HCT116 (cell line): ENCODE data around the gene ACOT9. TPM values are rescaled to one million over a fixed set of nuclear protein-coding genes. Genes with fewer than 3 reads are reported as not detected.
"Not testable (repeated sequence)": the region's sequence is repeated elsewhere in the genome, so short reads cannot be mapped to it uniquely, and the experiment has no call there.

Source experiments
- ATAC-seq: fragments of 200-7000 bp; cut with Tn5 transposase; 2 replicates; pipeline ENCODE4 v1.9.1; 2020; ENCODE audit warnings: mild to moderate bottlenecking, moderate library complexity
- BruUV-seq: library from RNA; stranded (reverse); fragments of 400-500 nt; replicated peaks from 2 replicates; lab custom pipeline; 2021; lab: Mats Ljungman, UMichigan
- CTCF ChIA-PET: fragments of 300-600 bp; sonication (Branson Sonifier 250); formaldehyde crosslinking; loops from one replicate; lab custom pipeline; 2021; ENCODE audit warnings: antibody characterized with exemption; lab: Charles Lee
- POLR2A ChIA-PET: fragments of 300-600, 350-600 bp; sonication (Branson Sonifier 250); formaldehyde crosslinking; loops from one replicate; lab custom pipeline; 2021; ENCODE audit warnings: antibody characterized with exemption; lab: Charles Lee
- RAD21 ChIA-PET, 2 experiments: fragments of 300-600 bp; sonication (Branson Sonifier 250); formaldehyde crosslinking; loops; one replicate each; lab custom pipeline; 2023; ENCODE audit warnings: low total read pairs in 2 of 2; ENCODE audit not compliant: uncharacterized antibody in 2 of 2, unreplicated experiment in 2 of 2, low non-redundant PET in 1 of 2; lab: Charles Lee
- DNase-seq: peaks from one replicate; pipeline ENCODE4 v3.0.0-alpha.2; 2010; ENCODE audit warnings: low read depth, low spot score
- H2AFZ ChIP-seq: fragments of 200-600 bp; shearing (Covaris generic), sonication (generic); 2 replicates; pipeline ENCODE4 v1.6.1; 2017; ENCODE audit warnings: low read depth, mixed run types, mixed read lengths, antibody characterized with exemption, low read length; ENCODE audit not compliant: poor library complexity, severe bottlenecking
- H3K27ac ChIP-seq: 2 replicates; pipeline ENCODE4 v1.5.1; 2012; ENCODE audit warnings: low read depth, low read length
- H3K27me3 ChIP-seq: fragments of 200-600 bp; sonication (generic); 2 replicates; pipeline ENCODE4 v1.6.1; 2016; ENCODE audit warnings: mixed run types, low read length, mixed read lengths; ENCODE audit not compliant: insufficient read depth
- H3K36me3 ChIP-seq, 2 experiments: fragments of 200-500 bp in 1 of 2; fragments of 200-600 bp in 1 of 2; sonication (Bioruptor generic) in 1 of 2; sonication (generic) in 1 of 2; 2 replicates each; pipeline versions ENCODE4 v1.5.1 to v1.6.1; 2014 to 2016; ENCODE audit warnings: low read length in 2 of 2, inconsistent platforms in 1 of 2, mixed read lengths in 1 of 2, mixed run types in 1 of 2; ENCODE audit not compliant: insufficient read depth in 2 of 2, control insufficient read depth in 1 of 2
- H3K4me1 ChIP-seq, 2 experiments: fragments of 200-600 bp in 1 of 2; sonication (generic) in 1 of 2; 2 replicates each; pipeline versions ENCODE4 v1.5.1 to v1.6.1; 2012 to 2017; ENCODE audit warnings: low read length in 2 of 2, inconsistent platforms in 1 of 2, mild to moderate bottlenecking in 1 of 2, mixed read lengths in 1 of 2, mixed run types in 1 of 2, moderate library complexity in 1 of 2; ENCODE audit not compliant: insufficient read depth in 2 of 2, control insufficient read depth in 1 of 2
- H3K4me2 ChIP-seq: fragments of 200-600 bp; sonication (generic); 2 replicates; pipeline ENCODE4 v1.6.1; 2017; ENCODE audit warnings: mixed run types, low read length, mixed read lengths
- H3K4me3 ChIP-seq, 2 experiments: fragments of 200-600 bp in 1 of 2; sonication (generic) in 1 of 2; replicated peaks in 1 of 2; 2 replicates each; pipeline ENCODE4 v1.5.1; 2011 to 2016; ENCODE audit warnings: low read length in 2 of 2, control low read depth in 1 of 2, low read depth in 1 of 2, mild to moderate bottlenecking in 1 of 2, mixed read lengths in 1 of 2, mixed run types in 1 of 2
- H3K79me2 ChIP-seq: fragments of 200-600 bp; sonication (generic); 2 replicates; pipeline ENCODE4 v1.6.1; 2017; ENCODE audit warnings: mild to moderate bottlenecking, mixed run types, low read length, moderate library complexity, mixed read lengths; ENCODE audit not compliant: insufficient read depth
- H3K9ac ChIP-seq: fragments of 200-600 bp; sonication (generic); 2 replicates; pipeline ENCODE4 v1.6.1; 2016; ENCODE audit warnings: low read length, mixed read lengths
- H3K9me2 ChIP-seq: fragments of 200-600 bp; sonication (generic), shearing (Covaris generic); 2 replicates; pipeline ENCODE4 v1.6.1; 2017; ENCODE audit warnings: mixed run types, mild to moderate bottlenecking, moderate library complexity; ENCODE audit not compliant: insufficient read depth
- H3K9me3 ChIP-seq, 2 experiments: fragments of 200-500 bp in 1 of 2; fragments of 200-600 bp in 1 of 2; sonication (Bioruptor generic) in 1 of 2; sonication (generic) in 1 of 2; 2 replicates each; pipeline ENCODE4 v1.6.1; 2014 to 2017; ENCODE audit warnings: low read length in 2 of 2, mixed read lengths in 2 of 2, inconsistent platforms in 1 of 2, low read depth in 1 of 2, mild to moderate bottlenecking in 1 of 2, mixed run types in 1 of 2, moderate library complexity in 1 of 2; ENCODE audit not compliant: control insufficient read depth in 1 of 2, insufficient read depth in 1 of 2
- H4K20me1 ChIP-seq: fragments of 200-600 bp; sonication (generic), shearing (Covaris generic); 2 replicates; pipeline ENCODE4 v1.6.1; 2017; ENCODE audit warnings: mixed run types, mild to moderate bottlenecking, moderate library complexity; ENCODE audit not compliant: insufficient read depth
- CEBPB ChIP-seq: IDR thresholded peaks from 2 replicates; pipeline ENCODE4 v1.6.1; 2012; ENCODE audit warnings: low read depth
- JUND ChIP-seq: IDR thresholded peaks from 2 replicates; pipeline ENCODE4 v1.6.1; 2012
- intact Hi-C: fragments of 100-400 bp; cut with micrococcal nuclease; formaldehyde crosslinking; loops from 2 replicates; pipeline ENCODE4 v1.10.0; 2022
- total RNA-seq: library from RNA; stranded (reverse); gene quantifications from one replicate; pipeline ENCODE4 v1.2.1, GENCODE V29; 2021; ENCODE audit not compliant: unreplicated experiment

The ACOT9 gene
- total RNA-seq, 1 experiment from 2014 or later, result 59.7 TPM

DNA sequence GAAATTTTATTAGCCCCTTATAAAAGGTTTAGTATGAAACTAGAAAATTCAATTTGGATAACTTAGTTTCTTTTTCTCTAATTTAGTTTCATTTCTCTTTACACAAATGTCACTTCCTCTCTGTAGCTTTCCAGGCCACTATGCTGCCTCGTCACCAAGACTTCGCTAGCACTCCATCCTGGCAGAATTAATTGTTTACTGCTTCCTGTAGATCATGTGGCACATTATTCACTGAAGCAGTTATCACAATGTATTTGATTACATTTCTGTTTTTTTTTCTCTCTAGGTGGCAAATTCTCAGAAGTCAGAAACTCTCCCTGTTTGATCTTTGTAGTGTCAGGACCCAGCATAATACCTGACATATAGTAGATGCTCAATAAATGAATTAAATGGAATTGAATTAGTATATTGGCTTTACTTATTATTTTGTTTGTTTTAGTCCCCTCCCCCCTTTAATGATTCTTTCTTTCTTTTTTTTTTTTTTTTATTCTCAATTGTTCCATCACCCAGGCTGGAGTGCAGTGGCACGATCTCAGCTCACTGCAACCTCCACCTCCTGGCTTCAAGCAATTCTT is 30.6 kb upstream of the ACOT9 start (continued):
- TF ChIP-seq CEBPB, result no peak

- intact Hi-C loops, CTCF ChIA-PET, H3K79me2 ChIP-seq, H2AFZ ChIP-seq, BruUV-seq, H3K36me3 ChIP-seq, H3K9ac ChIP-seq, H3K4me3 ChIP-seq, H3K9me2 ChIP-seq, RAD21 ChIA-PET, H3K27me3 ChIP-seq, H3K4me2 ChIP-seq, H3K9me3 ChIP-seq, POLR2A ChIA-PET, H3K27ac ChIP-seq, H3K4me1 ChIP-seq, ATAC-seq, DNase-seq, H4K20me1 ChIP-seq: not testable (repeated sequence)
Observed at GRCh38 chrX:23771086-23771485, 28.0 kb upstream of the ACOT9 start.

DNA sequence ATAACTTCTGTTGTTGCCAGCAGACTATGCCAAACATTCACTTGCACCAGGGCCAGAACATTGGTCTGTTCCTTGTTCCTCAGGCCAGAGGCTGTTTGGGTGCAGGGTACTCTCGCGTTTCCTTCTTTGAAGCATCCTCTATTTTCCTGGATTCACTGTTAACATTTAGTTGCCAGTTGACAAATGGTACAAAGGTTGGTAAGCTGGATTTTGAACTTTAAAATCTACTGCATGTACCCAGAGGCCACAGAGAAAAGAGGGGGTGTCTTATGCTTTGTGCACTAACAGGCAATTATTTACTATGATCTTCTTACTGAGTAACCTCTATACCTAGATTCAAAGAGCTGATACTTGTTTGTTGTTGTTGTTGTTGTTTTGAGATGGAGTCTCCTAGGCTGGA is 27.1 kb upstream of the ACOT9 start:
- Histone ChIP-seq H3K9me3 (no peaks in the 10 kb centered on the region), H3K36me3 (no peaks in the 10 kb centered on the region), H3K4me1 (peaks cover 0 to 6% of the 10 kb centered on the region in 2 experiments; a peak in 2 of 4 replicates), H4K20me1 (no peaks in the 10 kb centered on the region), H3K27me3 (no peaks in the 10 kb centered on the region), H3K79me2 (no peaks in the 10 kb centered on the region), H3K9ac (no peak overlapping the region), H2AFZ (no peak overlapping the region), H3K9me2 (no peaks in the 10 kb centered on the region), H3K4me3 (no peak overlapping the region), H3K4me2 (no peak overlapping the region), H3K27ac (no peak overlapping the region)
- ATAC-seq, result no peak
- ChIA-PET RAD21 (interaction anchor here in 1 of 2 experiments (0.6 kb wide), 1 partner anchor 9 kb away, joined by 3 read pairs; no protein-coding TSS in a partner anchor), POLR2A (no interaction called here), CTCF (no interaction called here)
- no peak for TF ChIP-seq JUND
- intact Hi-C loops, result no loop called here
- DNase-seq, result no peak
- no TSS peak for BruUV-seq
